Panc1 (cell line): ENCODE data around the gene ACSS1. TPM values are rescaled to one million over a fixed set of nuclear protein-coding genes. Genes with fewer than 3 reads are reported as not detected.
A peak's percentile ranks its signal among the peaks of the same experiment; 100 is the strongest.

ENCODE experiments used
- ATAC-seq: fragments of 200-7000 bp; cut with Tn5 transposase; 2 replicates; pipeline ENCODE4 v1.9.1; 2020; ENCODE audit warnings: mild to moderate bottlenecking, moderate library complexity
- Bru-seq: library from RNA; stranded (reverse); fragments of 400-500 nt; gene quantifications from one replicate; lab custom pipeline; 2021; lab: Mats Ljungman, UMichigan
- BruChase-seq, 2 experiments: library from RNA; stranded (reverse); fragments of 400-500 nt; gene quantifications; one replicate each; lab custom pipeline; 2021; lab: Mats Ljungman, UMichigan
- BruUV-seq: library from RNA; stranded (reverse); fragments of 400-500 nt; replicated peaks from 2 replicates; lab custom pipeline; 2021; lab: Mats Ljungman, UMichigan
- CTCF ChIA-PET: fragments of 300-600 bp; sonication (Branson Sonifier 250); formaldehyde crosslinking; loops from one replicate; lab custom pipeline; 2022; ENCODE audit warnings: antibody characterized with exemption; lab: Charles Lee
- POLR2A ChIA-PET: fragments of 300-600 bp; sonication (Branson Sonifier 250); formaldehyde crosslinking; loops from one replicate; lab custom pipeline; 2022; ENCODE audit warnings: antibody characterized with exemption; lab: Charles Lee
- DNase-seq: peaks from one replicate; pipeline ENCODE4 v3.0.0-alpha.2; 2010; ENCODE audit warnings: low read depth, low spot score
- H3K27ac ChIP-seq: 2 replicates; pipeline ENCODE4 v1.5.1; 2011; ENCODE audit warnings: mild to moderate bottlenecking, low read length, inconsistent platforms
- H3K27me3 ChIP-seq: fragments of 200-500 bp; sonication (Bioruptor generic); 2 replicates; pipeline ENCODE4 v1.6.0; 2014; ENCODE audit warnings: low read length, inconsistent platforms; ENCODE audit not compliant: control insufficient read depth, insufficient read depth
- H3K36me3 ChIP-seq: fragments of 200-500 bp; sonication (Bioruptor generic); 2 replicates; pipeline ENCODE4 v1.5.1; 2014; ENCODE audit warnings: inconsistent platforms, mild to moderate bottlenecking, low read length, moderate library complexity; ENCODE audit not compliant: control insufficient read depth, insufficient read depth
- H3K4me1 ChIP-seq: 2 replicates; pipeline ENCODE4 v1.5.1; 2011; ENCODE audit warnings: inconsistent platforms, mild to moderate bottlenecking, low read length, moderate library complexity; ENCODE audit not compliant: control insufficient read depth, insufficient read depth
- H3K4me3 ChIP-seq, 2 experiments: 2 replicates each; pipeline ENCODE4 v1.5.1; 2011 to 2012; ENCODE audit warnings: low read depth in 2 of 2, low read length in 2 of 2, mild to moderate bottlenecking in 2 of 2, inconsistent platforms in 1 of 2, moderate library complexity in 1 of 2
- H3K9me3 ChIP-seq: fragments of 200-500 bp; sonication (Bioruptor generic); 2 replicates; pipeline ENCODE4 v1.5.1; 2014; ENCODE audit warnings: low read depth, mild to moderate bottlenecking, inconsistent platforms, low read length, moderate library complexity; ENCODE audit not compliant: control insufficient read depth, insufficient read depth
- POLR2AphosphoS5 ChIP-seq: IDR thresholded peaks from 2 replicates; pipeline ENCODE4 v1.6.1; 2012; ENCODE audit warnings: mild to moderate bottlenecking, low read depth, low read length, moderate library complexity
- SIN3A ChIP-seq: IDR thresholded peaks from 2 replicates; pipeline ENCODE4 v1.6.1; 2012; ENCODE audit warnings: low read depth, mild to moderate bottlenecking, low read length, moderate library complexity, borderline replicate concordance; ENCODE audit not compliant: insufficient read depth
- TCF7L2 ChIP-seq: IDR thresholded peaks from 2 replicates; pipeline ENCODE4 v1.6.1; 2011; ENCODE audit warnings: mild to moderate bottlenecking, low read depth, low read length, inconsistent platforms
- in situ Hi-C: cut with HindIII; loops from 2 replicates; pipeline ENCODE4 v1.10.0; 2016; ENCODE audit warnings: low sequenced_read_pairs, low pct_unique_long_range_greater_than_20kb
- intact Hi-C: fragments of 100-400 bp; cut with micrococcal nuclease; formaldehyde crosslinking; loops from one replicate; pipeline ENCODE4 v1.10.0; 2022; ENCODE audit not compliant: unreplicated experiment
- long read RNA-seq: library from polyadenylated mRNA; unstranded; transcript quantifications from one replicate; pipeline ENCODE4 v2.0.0, GENCODE V29; 2021; ENCODE audit not compliant: unreplicated experiment
- polyA plus RNA-seq: library from polyadenylated mRNA; unstranded; fragments of >200 nt; gene quantifications from one replicate; pipeline ENCODE4 v1.2.1, GENCODE V29; 2012; ENCODE audit warnings: missing spikeins; ENCODE audit not compliant: insufficient read length
- total RNA-seq: library from RNA; stranded (reverse); gene quantifications from one replicate; pipeline ENCODE4 v1.2.1, GENCODE V29; 2021; ENCODE audit not compliant: unreplicated experiment
- TF ChIP-seq, protein P1 (sequence below), 2 experiments: IDR thresholded peaks; 2 replicates each; pipeline ENCODE4 v1.6.1; 2011 to 2012; ENCODE audit warnings: low read depth in 2 of 2, control low read depth in 1 of 2, low read length in 1 of 2, mild to moderate bottlenecking in 1 of 2, moderate library complexity in 1 of 2; ENCODE audit not compliant: insufficient read depth in 1 of 2
- TF ChIP-seq, protein P2 (sequence below): fragments of 450-650 bp; IDR thresholded peaks from 2 replicates; pipeline ENCODE4 v1.5.1; 2017; ENCODE audit warnings: mild to moderate bottlenecking

ACSS1 gene
- total RNA-seq, result 32.2 TPM
- 21.7 TPM for polyA plus RNA-seq
- percentile 64 among the genes with signal in this experiment for Bru-seq, nascent RNA
- BruChase-seq, experiment 1, labeled RNA remaining after a 2-hour chase, result percentile 61 among the genes with signal in this experiment
- percentile 64 among the genes with signal in this experiment for BruChase-seq, experiment 2, labeled RNA remaining after a 6-hour chase
- long read RNA-seq, full-length matches to known transcripts, result 67 of 118 reads
- long read RNA-seq, partial matches to known transcripts, result 13 of 118 reads
- long read RNA-seq, other reads (novel, unspliced or antisense), result 38 of 118 reads

GRCh38 chr20:25058051-25058846 lies at the start of gene ACSS1:
Gene ACSS1 (minus strand): TSS chr20:25058139. CDS start chr20:25058102, 37 bp downstream.
- H3K27me3 ChIP-seq, result no peaks in the 10 kb centered on the region
- intact Hi-C loops, result no loop called here
- TF ChIP-seq POLR2AphosphoS5 (no peak), TCF7L2 (no peak), SIN3A (no peak; the same call in 1 of the 2 replicates)
- TF ChIP-seq, protein P1, sequence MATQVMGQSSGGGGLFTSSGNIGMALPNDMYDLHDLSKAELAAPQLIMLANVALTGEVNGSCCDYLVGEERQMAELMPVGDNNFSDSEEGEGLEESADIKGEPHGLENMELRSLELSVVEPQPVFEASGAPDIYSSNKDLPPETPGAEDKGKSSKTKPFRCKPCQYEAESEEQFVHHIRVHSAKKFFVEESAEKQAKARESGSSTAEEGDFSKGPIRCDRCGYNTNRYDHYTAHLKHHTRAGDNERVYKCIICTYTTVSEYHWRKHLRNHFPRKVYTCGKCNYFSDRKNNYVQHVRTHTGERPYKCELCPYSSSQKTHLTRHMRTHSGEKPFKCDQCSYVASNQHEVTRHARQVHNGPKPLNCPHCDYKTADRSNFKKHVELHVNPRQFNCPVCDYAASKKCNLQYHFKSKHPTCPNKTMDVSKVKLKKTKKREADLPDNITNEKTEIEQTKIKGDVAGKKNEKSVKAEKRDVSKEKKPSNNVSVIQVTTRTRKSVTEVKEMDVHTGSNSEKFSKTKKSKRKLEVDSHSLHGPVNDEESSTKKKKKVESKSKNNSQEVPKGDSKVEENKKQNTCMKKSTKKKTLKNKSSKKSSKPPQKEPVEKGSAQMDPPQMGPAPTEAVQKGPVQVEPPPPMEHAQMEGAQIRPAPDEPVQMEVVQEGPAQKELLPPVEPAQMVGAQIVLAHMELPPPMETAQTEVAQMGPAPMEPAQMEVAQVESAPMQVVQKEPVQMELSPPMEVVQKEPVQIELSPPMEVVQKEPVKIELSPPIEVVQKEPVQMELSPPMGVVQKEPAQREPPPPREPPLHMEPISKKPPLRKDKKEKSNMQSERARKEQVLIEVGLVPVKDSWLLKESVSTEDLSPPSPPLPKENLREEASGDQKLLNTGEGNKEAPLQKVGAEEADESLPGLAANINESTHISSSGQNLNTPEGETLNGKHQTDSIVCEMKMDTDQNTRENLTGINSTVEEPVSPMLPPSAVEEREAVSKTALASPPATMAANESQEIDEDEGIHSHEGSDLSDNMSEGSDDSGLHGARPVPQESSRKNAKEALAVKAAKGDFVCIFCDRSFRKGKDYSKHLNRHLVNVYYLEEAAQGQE (IDR thresholded peaks at IDR 0.05; ENCODE audit: insufficient read depth in 1 of 2, low read depth in 2 of 2, low read length in 1 of 2), result no peak
- TF ChIP-seq, protein P2, sequence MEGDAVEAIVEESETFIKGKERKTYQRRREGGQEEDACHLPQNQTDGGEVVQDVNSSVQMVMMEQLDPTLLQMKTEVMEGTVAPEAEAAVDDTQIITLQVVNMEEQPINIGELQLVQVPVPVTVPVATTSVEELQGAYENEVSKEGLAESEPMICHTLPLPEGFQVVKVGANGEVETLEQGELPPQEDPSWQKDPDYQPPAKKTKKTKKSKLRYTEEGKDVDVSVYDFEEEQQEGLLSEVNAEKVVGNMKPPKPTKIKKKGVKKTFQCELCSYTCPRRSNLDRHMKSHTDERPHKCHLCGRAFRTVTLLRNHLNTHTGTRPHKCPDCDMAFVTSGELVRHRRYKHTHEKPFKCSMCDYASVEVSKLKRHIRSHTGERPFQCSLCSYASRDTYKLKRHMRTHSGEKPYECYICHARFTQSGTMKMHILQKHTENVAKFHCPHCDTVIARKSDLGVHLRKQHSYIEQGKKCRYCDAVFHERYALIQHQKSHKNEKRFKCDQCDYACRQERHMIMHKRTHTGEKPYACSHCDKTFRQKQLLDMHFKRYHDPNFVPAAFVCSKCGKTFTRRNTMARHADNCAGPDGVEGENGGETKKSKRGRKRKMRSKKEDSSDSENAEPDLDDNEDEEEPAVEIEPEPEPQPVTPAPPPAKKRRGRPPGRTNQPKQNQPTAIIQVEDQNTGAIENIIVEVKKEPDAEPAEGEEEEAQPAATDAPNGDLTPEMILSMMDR, result no peak
- no peaks in the 10 kb centered on the region for H3K9me3 ChIP-seq
- ATAC-seq (peak; percentile 79), DNase-seq (no peak)
- CTCF ChIA-PET, result no interaction called here
- H3K36me3 ChIP-seq, result no peaks in the 10 kb centered on the region
- peak within 1 kb of the TSS; percentile 83 for H3K27ac ChIP-seq
- POLR2A ChIA-PET, result no interaction called here
- peak within 1 kb of the TSS; percentile 71 to 72 for H3K4me3 ChIP-seq
- no TSS peak for BruUV-seq
- in situ Hi-C loops, result no loop called here
- peaks cover 33% of the 10 kb centered on the region for H3K4me1 ChIP-seq

DNA sequence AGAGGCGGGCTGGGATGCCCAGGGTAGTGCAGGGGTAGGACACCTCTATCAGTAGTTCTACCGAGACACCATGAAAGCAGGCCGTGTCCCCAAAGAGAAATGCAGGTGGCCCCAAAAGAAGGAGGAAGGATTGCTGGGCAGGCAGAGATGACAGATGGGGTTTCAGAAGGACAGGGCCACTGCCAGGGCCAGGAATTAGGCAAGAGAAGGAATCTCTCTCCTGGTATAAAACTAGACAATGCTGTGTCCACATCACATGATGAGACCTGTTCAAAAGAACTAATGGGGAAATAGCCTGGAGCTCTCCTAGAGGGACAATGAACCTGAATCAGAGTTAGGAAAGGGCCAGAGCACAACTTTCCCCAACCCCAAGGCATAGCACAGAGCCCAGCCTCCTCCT lies 45.6 kb upstream of the ACSS1 start:
- ATAC-seq (0 out of 2 replicates have a peak, but pooled peaks have one; percentile 30), DNase-seq (no peak)
- intact Hi-C loops, result no loop called here
- H3K4me3 ChIP-seq, result no peak overlapping the region
- no peak for TF ChIP-seq SIN3A
- TF ChIP-seq, protein P2, result no peak
- no peak for TF ChIP-seq POLR2AphosphoS5
- TF ChIP-seq, protein P1 (IDR thresholded peaks at IDR 0.05; ENCODE audit: insufficient read depth in 1 of 2, low read depth in 2 of 2, low read length in 1 of 2), result no peak
- no peak for TF ChIP-seq TCF7L2
- BruUV-seq, result no TSS peak
- no peaks in the 10 kb centered on the region for H3K4me1 ChIP-seq
- in situ Hi-C loops, result no loop called here
- POLR2A ChIA-PET, result no interaction called here
- H3K36me3 ChIP-seq, result no peaks in the 10 kb centered on the region
- no peaks in the 10 kb centered on the region for H3K27me3 ChIP-seq
- H3K9me3 ChIP-seq, result no peaks in the 10 kb centered on the region
- H3K27ac ChIP-seq, result no peak overlapping the region
- CTCF ChIA-PET, result no interaction called here
